T-helper 9 cell (primary cell): ENCODE measurements around the gene PTS.
A peak's percentile ranks its signal among the peaks of the same experiment; 100 is the strongest.
"Not testable (repeated sequence)": the region's sequence is repeated elsewhere in the genome, so short reads cannot be mapped to it uniquely, and the experiment has no call there.

ENCODE experiments used
- DNase-seq: peaks from one replicate; pipeline ENCODE4 v3.0.0-alpha.2; 2020
- total RNA-seq, 2 donors: gene quantifications; one replicate each; lab custom pipeline; 2026; lab: John Stamatoyannopoulos, UW

The PTS gene
- 11.2 to 39.8 reads per million in 2 donors for total RNA-seq

DNA sequence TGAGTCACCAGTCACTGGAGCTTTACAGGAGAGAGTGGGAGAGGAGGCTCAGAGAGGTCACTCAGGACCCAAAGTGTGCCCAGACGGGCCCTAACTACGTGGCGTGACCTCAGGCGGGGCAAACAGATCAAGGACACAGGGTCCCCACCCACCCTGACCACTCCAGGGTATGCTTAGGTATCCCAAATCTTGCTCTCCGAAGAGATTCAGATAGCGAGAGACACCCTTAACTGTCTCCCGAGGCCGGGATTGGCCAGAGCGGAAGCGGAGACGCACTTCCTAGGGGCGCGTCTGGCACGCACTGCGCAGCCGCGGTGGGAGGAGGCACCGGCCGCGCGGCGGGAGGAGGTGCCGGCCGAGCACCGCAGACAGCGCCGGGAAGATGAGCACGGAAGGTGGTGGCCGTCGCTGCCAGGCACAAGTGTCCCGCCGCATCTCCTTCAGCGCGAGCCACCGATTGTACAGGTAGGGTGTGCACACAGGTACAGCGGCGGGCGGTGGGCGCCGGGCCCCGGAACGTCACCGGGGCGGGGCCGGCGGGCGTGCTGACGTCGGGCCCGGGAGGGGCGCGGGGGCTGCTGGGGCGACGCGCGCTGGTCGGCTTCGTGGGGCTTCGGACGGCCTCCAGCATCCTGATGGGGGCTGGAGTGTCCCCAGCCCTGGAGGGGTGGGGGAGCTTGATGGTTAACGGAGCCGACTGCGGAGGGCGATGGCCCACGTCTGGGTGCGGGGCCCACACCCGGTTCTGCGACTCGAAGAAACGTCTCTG is at the start of gene PTS:
TSS of gene PTS (plus strand) at position 367 of the 769 bp plus-strand sequence. CDS start at position 383, 16 bp downstream.
- peak; percentile 69 for DNase-seq

DNA sequence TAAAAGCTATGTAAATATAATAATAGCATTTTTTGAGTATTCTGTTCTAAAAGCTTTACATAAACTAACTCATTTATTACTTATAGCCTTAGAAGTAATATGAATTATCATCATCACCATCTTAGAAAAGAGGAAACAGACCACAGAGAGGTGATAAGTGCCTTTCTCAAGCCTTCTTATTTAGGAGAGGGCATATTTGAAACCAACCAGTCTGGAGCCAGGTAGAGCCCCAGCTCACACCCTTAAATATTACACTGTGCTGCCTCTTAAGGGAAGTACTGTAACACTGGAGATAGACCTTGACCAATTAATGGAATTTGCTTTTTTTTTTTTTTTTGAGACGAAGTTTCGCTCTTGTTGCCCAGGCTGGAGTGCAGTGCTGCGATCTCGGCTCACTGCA is 48.6 kb upstream of the PTS start:
- no peak for DNase-seq

DNA sequence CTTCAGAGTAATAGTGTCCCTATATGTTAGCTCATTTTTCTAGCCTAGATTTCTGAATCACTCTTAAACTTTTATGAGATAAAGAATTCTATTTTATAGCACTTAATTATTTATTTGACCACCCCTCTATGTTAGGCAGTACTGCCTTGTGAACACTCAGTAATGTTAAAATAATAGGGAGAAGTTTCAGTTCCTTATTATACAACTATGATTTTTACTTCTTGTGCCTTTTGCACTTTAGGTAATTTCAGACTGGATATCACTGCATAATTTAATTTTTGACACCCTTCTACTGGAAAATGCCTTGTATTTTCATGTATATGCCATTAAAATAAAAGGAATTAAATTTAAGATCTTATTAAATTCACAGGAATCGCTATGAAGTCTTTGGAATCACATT is 47.8 kb upstream of the PTS start:
- DNase-seq, result no peak

DNA sequence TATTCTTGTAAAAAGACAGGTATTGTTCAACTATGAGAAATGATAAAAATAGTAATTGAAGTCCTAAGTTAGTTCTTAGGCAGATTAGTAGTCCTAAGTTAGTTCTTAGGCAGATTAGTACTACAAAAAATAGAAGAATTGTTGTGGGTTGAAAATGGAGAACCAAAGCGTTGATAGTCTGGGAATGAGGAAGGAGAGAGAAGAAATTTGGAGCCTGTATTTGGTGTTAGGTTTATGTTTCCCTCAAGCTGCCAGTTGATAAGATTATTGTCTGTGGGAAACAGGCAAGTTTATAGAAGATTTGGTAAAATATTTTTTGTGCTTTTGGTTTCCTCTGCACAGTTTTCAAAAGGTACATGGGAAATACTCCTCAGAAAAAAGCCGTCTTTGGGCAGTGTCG is 47.3 kb upstream of the PTS start:
- no peak for DNase-seq

DNA sequence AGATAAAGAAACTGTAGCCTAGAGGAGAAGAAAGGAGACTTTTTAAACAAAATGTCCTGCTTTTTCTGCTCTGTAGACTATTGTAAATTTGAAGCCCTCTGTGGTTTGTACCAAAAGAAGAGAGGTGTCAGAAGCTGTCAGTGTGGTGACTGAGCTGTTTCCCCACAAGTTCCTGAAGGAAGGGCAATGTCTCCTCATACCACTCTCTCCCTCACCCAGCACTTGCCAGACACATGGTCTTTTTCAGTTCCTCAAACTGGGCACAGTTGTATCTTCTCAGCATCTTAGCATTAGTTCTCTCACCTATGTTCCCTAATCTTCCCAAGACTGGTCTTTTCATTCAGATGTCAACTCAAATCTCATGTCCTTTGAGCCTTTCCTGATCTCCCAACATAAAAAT is 46.6 kb upstream of the PTS start:
- no peak for DNase-seq

DNA sequence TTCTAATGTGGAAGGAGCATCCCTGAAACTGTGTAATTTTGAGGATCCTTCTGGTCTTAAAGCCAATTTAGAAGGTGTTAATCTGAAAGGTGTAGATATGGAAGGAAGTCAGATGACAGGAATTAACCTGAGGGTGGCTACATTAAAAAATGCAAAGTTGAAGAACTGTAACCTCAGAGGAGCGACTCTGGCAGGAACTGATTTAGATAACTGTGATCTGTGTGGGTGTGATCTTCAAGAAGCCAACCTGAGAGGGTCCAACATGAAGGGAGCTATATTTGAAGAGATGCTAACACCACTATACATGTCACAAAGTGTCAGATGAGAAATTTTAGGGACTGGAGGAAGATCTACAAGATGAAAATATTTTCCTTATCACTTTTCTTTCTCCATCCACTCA is 43.4 kb upstream of the PTS start:
- DNase-seq, result no peak

DNA sequence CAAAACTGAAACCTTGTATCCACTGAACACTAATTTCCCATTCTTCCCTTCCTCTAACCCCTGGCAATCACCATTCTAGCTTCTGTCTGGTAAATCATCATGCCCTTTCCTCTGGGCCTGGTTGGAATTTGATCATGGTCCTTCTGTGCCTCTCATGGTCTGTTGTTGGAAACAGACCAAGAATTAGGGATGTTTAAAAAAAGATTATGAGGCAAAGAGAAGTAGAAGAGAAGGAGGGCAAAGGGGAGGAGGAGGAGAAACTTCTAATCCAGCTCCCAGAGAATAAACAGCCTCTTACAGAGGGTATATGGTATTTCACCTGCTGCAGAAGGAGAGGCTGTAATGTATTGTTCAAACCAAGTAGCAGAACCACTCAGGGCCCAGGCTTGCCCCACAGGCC is 40.3 kb upstream of the PTS start:
- no peak for DNase-seq

DNA sequence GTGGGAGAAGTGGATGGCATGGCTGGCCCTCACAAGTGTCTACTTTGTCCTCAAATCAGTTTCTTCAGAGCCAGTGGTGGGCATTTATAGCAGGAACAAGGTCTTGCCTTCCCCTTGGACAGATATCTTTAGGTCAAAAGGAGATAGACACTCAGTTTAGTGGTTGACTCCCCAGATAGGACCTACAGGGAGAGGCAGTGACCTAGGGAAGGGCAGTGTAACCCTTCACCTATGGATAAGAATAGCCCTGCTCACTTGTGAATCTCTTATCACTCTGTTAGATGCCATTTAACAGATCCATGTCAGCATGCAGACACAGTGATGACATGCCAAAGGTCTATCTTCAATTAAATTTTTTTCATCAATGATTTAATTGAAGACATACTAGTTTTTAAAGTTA is 39.9 kb upstream of the PTS start:
- DNase-seq, result no peak

DNA sequence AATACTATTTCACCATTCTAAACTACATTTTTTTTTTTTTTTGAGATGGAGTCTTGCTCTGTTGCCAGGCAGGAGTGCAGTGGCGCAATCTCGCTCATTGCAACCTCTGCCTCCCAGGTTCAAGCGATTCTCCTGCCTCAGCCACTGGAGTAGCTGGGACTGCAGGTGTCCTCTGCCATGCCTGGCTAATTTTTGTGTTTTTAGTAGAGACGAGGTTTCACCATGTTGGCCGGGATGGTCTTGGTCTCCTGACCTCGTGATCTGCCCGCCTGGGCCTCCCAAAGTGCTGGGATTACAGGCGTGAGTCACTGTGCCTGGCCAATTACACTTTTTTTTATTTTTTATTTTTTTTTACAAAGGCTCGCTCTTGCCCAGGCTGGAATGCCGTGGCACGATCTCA is 31.1 kb upstream of the PTS start:
- not testable (repeated sequence) for DNase-seq

DNA sequence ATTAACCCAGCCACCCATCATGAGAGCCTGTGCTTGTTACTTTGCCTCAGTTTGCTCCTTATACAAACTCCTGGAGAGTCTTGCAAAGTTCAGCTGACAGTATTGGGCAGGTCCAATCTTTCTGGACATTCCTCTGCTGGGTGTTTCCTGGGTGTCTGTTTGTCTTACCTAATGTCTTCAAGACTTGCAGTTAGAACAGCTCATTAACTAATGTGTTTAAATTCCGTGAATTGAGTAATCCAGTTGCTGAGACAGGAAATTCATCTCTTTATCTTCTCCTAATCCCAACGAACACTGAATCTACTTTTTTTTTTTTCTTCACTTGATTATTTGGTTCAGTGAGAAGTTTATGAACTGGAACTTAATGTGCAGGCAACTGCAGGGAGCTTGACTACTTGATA is 30.3 kb upstream of the PTS start:
- no peak for DNase-seq

DNA sequence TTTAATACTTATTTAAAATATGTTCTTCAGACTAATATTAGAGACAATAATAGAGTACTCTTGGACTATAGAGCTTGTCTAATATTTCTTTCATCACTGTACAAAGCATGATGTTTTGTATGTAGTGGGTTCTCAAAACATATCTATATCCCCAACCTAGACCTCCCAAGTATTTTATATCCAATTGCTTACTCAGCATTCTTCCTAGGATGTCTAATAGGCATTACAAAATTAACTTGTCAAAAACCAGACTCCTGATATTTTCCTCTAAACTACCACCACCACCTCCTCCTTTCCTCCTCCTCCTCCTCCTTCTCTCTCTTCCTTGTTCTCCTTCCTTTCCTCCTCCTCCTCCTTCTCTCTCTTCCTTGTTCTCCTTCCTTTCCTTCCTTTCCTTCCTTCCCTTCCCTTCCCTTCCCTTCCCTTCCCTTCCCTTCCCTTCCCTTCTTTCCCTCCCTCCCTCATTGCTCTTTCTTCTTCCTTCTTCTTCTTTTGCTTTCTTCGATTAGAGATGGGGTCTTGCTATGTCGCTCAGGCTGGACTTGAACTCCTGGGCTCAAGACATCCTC is 29.6 kb upstream of the PTS start:
- DNase-seq, result no peak

DNA sequence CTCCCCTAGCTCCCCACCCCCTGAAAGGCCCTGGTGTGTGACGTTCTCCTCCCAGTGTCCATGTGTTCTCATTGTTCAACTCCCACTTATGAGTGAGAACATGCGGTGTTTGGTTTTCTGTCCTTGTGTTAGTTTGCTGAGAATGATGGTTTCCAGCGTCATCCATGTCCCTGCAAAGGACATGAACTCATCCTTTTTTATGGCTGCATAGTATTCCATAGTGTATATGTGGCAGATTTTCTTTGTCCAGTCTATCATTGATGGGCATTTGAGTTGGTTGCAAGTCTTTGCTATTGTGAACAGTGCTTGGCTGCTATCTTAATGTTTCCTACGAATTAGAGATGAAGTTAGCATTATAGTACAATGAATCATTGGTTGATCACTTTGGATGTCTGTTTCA is 27.1 kb upstream of the PTS start:
- DNase-seq, result not testable (repeated sequence)

DNA sequence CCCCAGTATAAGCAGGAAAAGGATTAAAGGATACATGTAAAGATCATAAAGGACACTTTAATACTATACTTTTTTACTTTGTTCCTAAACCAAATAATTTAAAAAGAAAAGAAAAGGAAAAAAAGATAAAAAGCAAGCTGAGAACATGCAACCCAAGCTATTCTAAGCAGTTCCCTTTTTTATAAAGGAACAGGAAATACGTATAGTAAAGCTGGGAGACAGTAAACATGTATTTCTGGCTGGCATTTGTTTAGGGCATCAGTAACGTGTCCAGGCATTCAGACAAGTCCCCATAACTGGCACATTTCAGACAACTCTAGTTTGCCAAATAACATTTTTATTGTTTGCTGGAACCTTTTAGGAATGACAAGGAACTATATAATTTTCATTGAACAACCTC is 26.0 kb upstream of the PTS start:
- no peak for DNase-seq

DNA sequence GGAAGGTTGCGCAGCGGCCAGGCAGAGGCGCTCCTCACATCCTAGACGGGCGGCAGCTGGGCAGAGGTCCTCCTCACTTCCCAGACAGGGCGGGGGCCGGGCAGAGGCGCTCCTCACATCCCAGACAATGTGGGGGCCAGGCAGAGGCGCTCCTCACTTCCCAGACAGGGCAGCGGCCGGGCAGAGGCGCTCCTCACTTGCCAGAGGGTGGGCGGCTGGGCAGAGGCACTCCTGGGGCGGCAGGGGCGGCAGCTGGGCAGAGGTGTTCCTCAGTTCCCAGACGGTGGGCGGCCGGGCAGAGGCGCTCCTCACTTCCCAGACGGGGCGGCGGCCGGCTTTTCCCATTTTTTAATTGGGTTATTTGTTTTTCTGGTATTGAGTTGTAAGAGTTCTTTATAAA is 20.2 kb upstream of the PTS start:
- no peak for DNase-seq

DNA sequence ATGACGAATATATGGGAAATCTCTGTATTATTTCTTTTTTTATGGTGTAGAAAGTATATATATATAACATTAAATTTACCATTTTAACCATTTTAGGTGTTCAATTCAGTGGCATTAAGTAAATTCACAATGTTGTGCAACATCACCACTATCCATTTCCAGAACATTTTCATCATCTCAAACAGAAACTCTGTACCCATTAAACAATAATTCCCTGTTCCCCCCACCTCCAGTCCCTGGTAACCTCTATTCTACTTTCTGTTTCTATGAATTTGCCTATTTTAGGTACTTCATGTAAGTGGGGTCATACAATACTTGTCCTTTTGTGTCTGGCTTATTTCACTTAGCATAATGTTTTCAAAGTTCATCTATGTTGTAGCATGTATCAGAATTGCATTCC is 15.3 kb upstream of the PTS start:
- no peak for DNase-seq

DNA sequence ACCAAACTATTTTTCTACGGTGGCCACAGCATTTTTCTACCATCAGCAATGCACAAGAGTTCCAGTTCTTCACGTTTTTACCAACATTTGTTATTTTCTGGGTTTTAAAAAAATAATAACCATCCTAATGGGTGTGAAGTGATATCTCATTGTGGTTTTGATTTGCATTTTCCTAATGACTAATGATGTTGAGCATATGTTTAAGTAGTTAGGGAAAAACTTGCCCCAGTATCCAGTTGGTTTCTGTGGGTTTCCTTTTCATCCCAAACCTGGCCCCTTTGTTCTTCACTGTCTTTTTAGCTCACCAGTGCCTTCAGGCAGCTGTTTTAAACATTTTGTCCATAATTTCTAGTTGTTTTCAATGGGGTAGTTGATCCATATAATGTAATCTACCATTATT is 14.7 kb upstream of the PTS start:
- no peak for DNase-seq

DNA sequence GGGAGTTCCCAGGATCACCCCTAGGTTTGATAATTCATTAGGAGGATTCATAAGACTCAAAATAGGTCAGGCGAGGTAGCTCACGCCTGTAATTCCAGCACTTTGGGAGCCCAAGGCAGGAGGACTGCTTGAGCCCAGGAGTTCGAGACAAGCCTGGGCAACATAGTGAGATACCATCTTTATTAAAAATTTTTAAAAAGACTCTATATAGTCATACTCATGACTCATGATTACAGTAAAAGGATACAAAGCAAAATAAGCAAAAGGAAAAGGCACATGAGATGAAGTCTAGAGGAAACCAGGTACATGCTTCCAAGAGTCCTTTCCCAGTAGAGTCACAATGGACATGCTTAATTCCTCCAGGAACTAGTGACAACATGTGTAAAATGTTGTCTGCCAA is 13.9 kb upstream of the PTS start:
- no peak for DNase-seq

DNA sequence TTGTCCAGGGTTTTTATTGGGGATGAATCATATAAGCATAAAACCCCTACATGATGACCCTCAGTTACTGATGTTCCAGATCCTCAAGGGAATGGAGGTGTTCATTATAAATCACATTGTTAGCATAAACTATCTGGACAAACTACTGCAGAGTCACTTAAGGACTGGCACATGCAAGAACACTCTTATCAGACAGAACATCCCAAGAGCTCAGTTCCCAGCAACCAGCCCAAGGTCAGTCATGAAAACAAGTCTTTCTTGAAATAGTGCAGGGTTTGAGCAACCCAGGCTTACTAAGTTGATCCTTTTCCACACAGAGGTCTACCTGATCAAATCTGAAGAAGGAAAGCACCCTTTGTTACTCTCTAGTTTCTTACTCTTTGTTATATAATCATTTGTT is 13.5 kb upstream of the PTS start:
- DNase-seq, result no peak

DNA sequence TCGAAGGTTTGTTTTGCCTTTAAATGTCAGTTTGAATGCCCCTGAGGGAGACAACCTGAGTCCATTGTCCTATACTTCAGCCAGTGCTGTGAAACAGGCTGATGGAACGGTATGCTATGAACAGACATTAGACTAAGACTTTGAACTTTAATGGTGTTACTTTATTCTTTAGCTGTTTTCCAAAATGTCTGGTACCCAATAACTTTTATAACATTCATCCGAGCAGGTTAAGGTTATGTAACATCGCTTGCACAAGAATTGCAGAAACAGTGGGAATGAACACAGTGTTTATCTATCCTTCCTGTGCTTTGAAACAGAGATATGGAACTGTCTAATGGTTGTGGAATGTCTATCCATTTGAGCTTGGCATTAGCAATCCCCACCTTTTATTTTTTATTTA is 12.5 kb upstream of the PTS start:
- DNase-seq, result no peak

DNA sequence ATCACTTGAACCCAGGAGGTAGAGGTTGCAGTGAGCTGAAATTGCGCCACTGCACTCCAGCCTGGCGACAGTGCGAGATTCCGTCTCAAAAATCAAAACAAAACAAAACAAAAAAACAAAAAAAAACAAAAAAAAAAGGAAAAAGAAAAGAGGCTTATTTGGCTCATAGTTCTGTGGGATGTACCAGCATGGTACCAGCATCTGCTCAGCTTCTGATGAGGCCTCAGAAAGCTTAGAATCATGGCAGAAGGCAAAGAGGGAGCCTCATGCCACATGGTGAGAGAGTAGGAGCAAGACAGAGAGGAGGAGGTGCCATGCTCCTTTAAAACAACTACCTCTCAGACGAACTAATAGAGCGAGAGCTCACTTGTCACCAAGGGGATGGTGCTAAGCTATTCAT is 10.6 kb upstream of the PTS start:
- DNase-seq, result no peak

DNA sequence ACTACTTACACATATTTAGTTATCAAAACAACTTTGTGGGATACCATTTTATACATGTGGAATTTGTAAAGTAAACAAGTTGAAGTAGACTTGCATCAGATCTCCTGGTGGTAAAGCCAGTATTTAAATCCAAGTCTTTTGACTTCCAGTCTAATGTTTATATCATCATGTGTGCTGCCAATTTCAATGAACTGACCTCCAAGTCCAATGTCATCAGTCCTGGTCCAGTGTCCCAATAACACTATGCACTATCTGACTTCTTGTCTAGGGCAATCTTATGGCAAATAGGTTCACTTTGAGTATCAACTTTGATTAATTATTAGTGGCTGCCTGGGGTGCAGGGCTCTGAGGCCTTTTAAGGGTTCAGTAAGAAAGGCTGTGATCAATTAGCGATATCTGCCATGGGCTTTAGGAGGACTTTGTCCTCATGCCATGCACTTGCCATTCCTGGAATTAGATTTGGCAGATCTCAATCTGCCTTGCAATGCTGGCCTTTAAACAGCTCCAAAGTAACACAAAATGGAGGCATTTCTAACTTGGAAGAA is 9.6 kb upstream of the PTS start:
- DNase-seq, result no peak

DNA sequence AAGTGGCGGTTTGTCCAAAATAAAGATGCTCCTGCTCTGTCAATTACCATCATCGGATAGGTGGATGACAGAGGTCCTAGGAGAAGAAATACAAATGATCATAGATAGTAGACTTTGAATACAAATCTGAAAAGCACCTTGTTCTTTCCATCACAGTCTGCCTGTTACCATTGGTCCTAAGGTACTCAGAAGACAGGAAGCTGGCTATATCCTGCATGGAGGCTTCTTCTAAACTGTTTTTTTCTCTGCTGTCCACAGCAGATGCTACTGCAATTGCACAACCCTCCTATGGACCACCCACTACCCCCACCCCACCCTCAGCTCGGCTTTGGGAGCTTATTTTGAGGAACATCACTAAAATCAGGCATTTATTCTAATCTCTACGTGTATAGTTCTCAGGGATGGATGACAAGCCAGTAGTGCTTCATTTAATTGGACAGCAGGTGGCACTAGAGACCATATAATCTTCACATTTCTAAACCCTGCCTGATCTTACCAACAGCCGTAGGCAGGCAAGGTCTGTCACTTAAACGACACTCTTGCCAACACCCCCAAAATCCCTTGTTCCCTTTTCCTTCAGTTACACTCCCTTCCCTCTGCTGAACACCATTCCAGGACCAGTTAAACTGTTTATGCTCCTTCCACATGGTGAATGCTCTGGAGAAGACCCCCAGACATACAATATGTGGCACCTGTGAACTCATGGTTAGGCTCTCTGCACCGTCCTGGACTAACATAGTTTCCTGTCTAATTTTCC is 6.6 kb upstream of the PTS start:
- DNase-seq, result peak; percentile 6

DNA sequence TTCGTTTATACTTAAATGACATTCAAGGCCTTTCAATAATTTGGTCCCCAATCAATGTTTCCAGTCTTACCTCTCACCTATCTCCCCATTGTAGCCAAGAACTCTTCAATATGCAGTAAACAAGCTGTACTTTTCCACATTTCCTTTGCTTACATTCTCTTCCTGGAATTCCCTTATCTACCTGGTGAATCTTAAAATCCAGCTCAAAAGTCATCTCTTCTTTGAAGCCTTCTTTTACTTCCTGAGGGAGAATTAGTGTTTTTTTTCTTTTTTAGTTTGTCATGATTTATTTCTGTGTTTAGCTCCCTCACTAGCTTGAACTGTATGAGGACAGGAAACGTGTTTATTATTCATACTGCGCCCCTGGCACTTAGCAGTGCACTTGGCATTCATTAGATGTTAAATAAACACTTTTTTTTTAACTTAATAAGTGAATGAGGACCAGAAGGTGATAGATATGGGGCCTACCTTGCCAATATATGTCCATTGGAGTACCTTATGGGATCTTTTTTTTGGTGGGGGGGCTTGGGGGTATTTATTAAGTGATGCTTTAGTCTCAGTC is 4.9 kb upstream of the PTS start:
- DNase-seq, result no peak

DNA sequence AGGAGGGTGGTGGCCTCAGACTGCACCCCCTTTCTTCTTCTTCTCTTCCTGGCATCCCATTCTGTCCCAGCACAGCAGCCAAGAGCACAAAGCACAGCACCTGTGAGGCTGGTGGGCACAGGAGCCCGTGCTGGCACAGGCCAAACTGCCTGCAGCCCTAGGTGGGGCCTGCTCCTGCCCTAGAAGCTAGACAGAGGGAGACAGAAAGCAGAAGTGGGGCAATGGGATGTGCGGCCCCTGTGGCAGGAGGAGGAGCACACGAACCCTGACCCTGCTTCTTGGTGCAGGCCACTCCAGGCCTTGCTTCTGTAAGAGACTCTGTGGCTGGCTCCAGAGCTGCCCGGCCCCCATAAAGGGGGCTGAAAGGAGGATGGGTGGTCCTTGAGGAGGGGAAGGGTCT is 3.9 kb upstream of the PTS start:
- DNase-seq, result no peak
